IMR-90 (cell line): ENCODE results near the gene TP53TG5. TPM values are rescaled to one million over a fixed set of nuclear protein-coding genes. Genes with fewer than 3 reads are reported as not detected.

ENCODE experiments used
- ATAC-seq: fragments of 200-7000 bp; cut with Tn5 transposase; 2 replicates; pipeline ENCODE4 v1.9.1; 2020; ENCODE audit warnings: low read depth, mild to moderate bottlenecking, moderate library complexity
- BruUV-seq: library from RNA; stranded (reverse); fragments of 400-500 nt; replicated peaks from 2 replicates; lab custom pipeline; 2021; lab: Mats Ljungman, UMichigan
- CTCF ChIA-PET: fragments of 300-600 bp; formaldehyde crosslinking; extraction: SDS; loops from one replicate; lab custom pipeline; 2021; ENCODE audit warnings: antibody characterized with exemption; lab: Yijun Ruan, JAX
- POLR2A ChIA-PET: fragments of 300-600 bp; sonication (Branson Sonifier 250); formaldehyde crosslinking; loops from one replicate; lab custom pipeline; 2022; ENCODE audit warnings: antibody characterized with exemption; ENCODE audit not compliant: unreplicated experiment; lab: Charles Lee
- DNase-seq: peaks from one replicate; pipeline ENCODE4 v3.0.0; 2013
- H2AFZ ChIP-seq: replicated peaks from 2 replicates; pipeline ENCODE3; 2013; ENCODE audit warnings: low read length, mild to moderate bottlenecking; ENCODE audit not compliant: poor library complexity
- H2AK5ac ChIP-seq: 2 replicates; pipeline ENCODE4 v1.6.1; 2013; ENCODE audit warnings: low read depth, low read length, inconsistent platforms
- H2AK9ac ChIP-seq: replicated peaks from 2 replicates; pipeline ENCODE3; 2013; ENCODE audit warnings: mild to moderate bottlenecking, low read depth, low read length, moderate library complexity; ENCODE audit not compliant: poor library complexity
- H2BK120ac ChIP-seq: 2 replicates; pipeline ENCODE4 v1.6.1; 2013; ENCODE audit warnings: low read depth, low read length, inconsistent platforms
- H2BK15ac ChIP-seq: 3 replicates; pipeline ENCODE4 v1.6.1; 2013; ENCODE audit warnings: low read depth, low read length, inconsistent platforms
- H2BK20ac ChIP-seq: 2 replicates; pipeline ENCODE4 v1.6.1; 2013; ENCODE audit warnings: low read depth, mild to moderate bottlenecking, inconsistent platforms, low read length, moderate library complexity
- H2BK5ac ChIP-seq: 2 replicates; pipeline ENCODE4 v1.6.1; 2013; ENCODE audit warnings: mild to moderate bottlenecking, low read depth, low read length, inconsistent platforms; ENCODE audit not compliant: poor library complexity, severe bottlenecking
- H3K14ac ChIP-seq: replicated peaks from 2 replicates; pipeline ENCODE4 v1.6.1; 2013; ENCODE audit warnings: low read depth, low read length, inconsistent platforms
- H3K18ac ChIP-seq: 2 replicates; pipeline ENCODE4 v1.6.1; 2013; ENCODE audit warnings: low read depth, low read length, control low read depth
- H3K23ac ChIP-seq: 2 replicates; pipeline ENCODE4 v1.6.1; 2013; ENCODE audit warnings: low read depth, low read length, inconsistent platforms
- H3K27ac ChIP-seq: 2 replicates; pipeline ENCODE4 v1.5.1; 2013; ENCODE audit warnings: mild to moderate bottlenecking, control low read depth, low read length; ENCODE audit not compliant: insufficient read depth
- H3K27me3 ChIP-seq: 2 replicates; pipeline ENCODE4 v1.6.1; 2013; ENCODE audit warnings: low read length; ENCODE audit not compliant: control insufficient read depth, insufficient read depth
- H3K36me3 ChIP-seq: 2 replicates; pipeline ENCODE4 v1.6.1; 2013; ENCODE audit warnings: low read length, mixed read lengths; ENCODE audit not compliant: control insufficient read depth, insufficient read depth
- H3K4ac ChIP-seq: 2 replicates; pipeline ENCODE4 v1.6.1; 2013; ENCODE audit warnings: low read depth, low read length, inconsistent platforms
- H3K4me1 ChIP-seq: 2 replicates; pipeline ENCODE4 v1.6.1; 2013; ENCODE audit warnings: low read length, mixed read lengths; ENCODE audit not compliant: control insufficient read depth, insufficient read depth
- H3K4me2 ChIP-seq: 2 replicates; pipeline ENCODE4 v1.6.1; 2013; ENCODE audit warnings: low read depth, mild to moderate bottlenecking, control low read depth, low read length, moderate library complexity
- H3K4me3 ChIP-seq: 2 replicates; pipeline ENCODE4 v1.5.1; 2013; ENCODE audit warnings: low read depth, mild to moderate bottlenecking, control low read depth, low read length, moderate library complexity; ENCODE audit not compliant: insufficient read depth
- H3K56ac ChIP-seq: 2 replicates; pipeline ENCODE4 v1.6.1; 2013; ENCODE audit warnings: low read length, inconsistent platforms; ENCODE audit not compliant: insufficient read depth; ENCODE audit errors: extremely low read depth
- H3K79me1 ChIP-seq, 2 experiments: 2 replicates each; pipeline ENCODE4 v1.6.1; 2013; ENCODE audit warnings: low read length in 2 of 2, inconsistent platforms in 1 of 2, low read depth in 1 of 2
- H3K9ac ChIP-seq: 2 replicates; pipeline ENCODE4 v1.6.1; 2013; ENCODE audit warnings: low read depth, low read length, control low read depth
- H3K9me1 ChIP-seq: 2 replicates; pipeline ENCODE4 v1.6.1; 2013; ENCODE audit warnings: low read length, inconsistent platforms; ENCODE audit not compliant: insufficient read depth
- H3K9me3 ChIP-seq: 2 replicates; pipeline ENCODE4 v1.6.1; 2013; ENCODE audit warnings: low read length; ENCODE audit not compliant: control insufficient read depth, insufficient read depth
- H4K20me1 ChIP-seq: 2 replicates; pipeline ENCODE4 v1.6.1; 2013; ENCODE audit warnings: low read length, inconsistent platforms; ENCODE audit not compliant: insufficient read depth
- H4K5ac ChIP-seq: 2 replicates; pipeline ENCODE4 v1.6.1; 2013; ENCODE audit warnings: mild to moderate bottlenecking, low read depth, low read length, control low read depth
- H4K8ac ChIP-seq, 2 experiments: 2 replicates each; pipeline ENCODE4 v1.6.1; 2013; ENCODE audit warnings: low read depth in 2 of 2, low read length in 2 of 2, control low read depth in 1 of 2, inconsistent platforms in 1 of 2
- H4K91ac ChIP-seq: 2 replicates; pipeline ENCODE4 v1.6.1; 2013; ENCODE audit warnings: low read depth, low read length, inconsistent platforms; ENCODE audit not compliant: insufficient read depth
- BHLHE40 ChIP-seq: fragments of 150-350 bp; IDR thresholded peaks from 2 replicates; pipeline ENCODE4 v1.6.1; 2016; ENCODE audit warnings: mild to moderate bottlenecking, low read depth, low read length
- CEBPB ChIP-seq: IDR thresholded peaks from 2 replicates; pipeline ENCODE4 v1.6.1; 2012; ENCODE audit warnings: low read depth, low read length, improper control_type of control experiment
- ELK1 ChIP-seq: fragments of 150-350 bp; IDR thresholded peaks from 2 replicates; pipeline ENCODE4 v1.6.1; 2016; ENCODE audit warnings: low read depth, mild to moderate bottlenecking, low read length, moderate library complexity, borderline replicate concordance
- FOS ChIP-seq: fragments of 150-350 bp; IDR thresholded peaks from 2 replicates; pipeline ENCODE4 v1.6.1; 2016; ENCODE audit warnings: low read depth, low read length
- MAFK ChIP-seq: IDR thresholded peaks from 2 replicates; pipeline ENCODE4 v1.6.1; 2012; ENCODE audit warnings: low read depth, low read length, improper control_type of control experiment
- MAZ ChIP-seq: IDR thresholded peaks from 2 replicates; pipeline ENCODE4 v1.6.1; 2012; ENCODE audit warnings: low read depth, mild to moderate bottlenecking, low read length, improper control_type of control experiment, moderate library complexity, borderline replicate concordance
- MXI1 ChIP-seq: IDR thresholded peaks from 2 replicates; pipeline ENCODE4 v1.6.1; 2012; ENCODE audit warnings: low read depth, mild to moderate bottlenecking, low read length, moderate library complexity, borderline replicate concordance
- NFE2L2 ChIP-seq: fragments of 150-350 bp; IDR thresholded peaks from 2 replicates; pipeline ENCODE4 v1.6.1; 2016; ENCODE audit warnings: low read depth, mild to moderate bottlenecking, low read length
- POLR2A ChIP-seq: IDR thresholded peaks from 2 replicates; pipeline ENCODE4 v1.6.1; 2012; ENCODE audit warnings: mild to moderate bottlenecking, low read depth, low read length
- RAD21 ChIP-seq: IDR thresholded peaks from 2 replicates; pipeline ENCODE4 v1.6.1; 2012; ENCODE audit warnings: low read length, improper control_type of control experiment
- RCOR1 ChIP-seq: IDR thresholded peaks from 2 replicates; pipeline ENCODE4 v1.6.1; 2012; ENCODE audit warnings: mild to moderate bottlenecking, low read length, improper control_type of control experiment; ENCODE audit not compliant: insufficient replicate concordance
- RFX5 ChIP-seq: IDR thresholded peaks from 2 replicates; pipeline ENCODE4 v1.8.0; 2012; ENCODE audit warnings: low read depth, mild to moderate bottlenecking, low read length, moderate library complexity
- SMC3 ChIP-seq: fragments of 150-350 bp; IDR thresholded peaks from 2 replicates; pipeline ENCODE4 v1.6.1; 2016; ENCODE audit warnings: low read depth, mild to moderate bottlenecking, antibody characterized with exemption, low read length, moderate library complexity
- USF2 ChIP-seq: fragments of 150-350 bp; IDR thresholded peaks from 2 replicates; pipeline ENCODE4 v1.6.1; 2017; ENCODE audit warnings: mild to moderate bottlenecking, antibody characterized with exemption, low read length, low read depth
- WGBS, 2 experiments: methylation state at CpG; one replicate each; pipeline versions ENCODE4 v1.1.5 to v1.1.7; 2013; ENCODE audit warnings: missing lambda C conversion rate in 2 of 2; ENCODE audit not compliant: insufficient read length in 1 of 2; ENCODE audit errors: extremely low coverage in 2 of 2; 5-methylcytosine and 5-hydroxymethylcytosine counted together
- dilution Hi-C: fragments of 300-500 bp; cut with HindIII; formaldehyde crosslinking; loops from one replicate; pipeline ENCODE4 v1.14.3; 2018; ENCODE audit warnings: low sequenced_read_pairs; ENCODE audit not compliant: unreplicated experiment
- in situ Hi-C: fragments of 300-500 bp; cut with MboI; formaldehyde crosslinking; loops from 3 replicates; pipeline ENCODE4 v1.14.3; 2019; ENCODE audit warnings: low sequenced_read_pairs, inconsistent platforms, mixed read lengths
- intact Hi-C: fragments of 100-400 bp; cut with micrococcal nuclease; formaldehyde crosslinking; loops from 2 replicates; pipeline ENCODE4 v1.10.0; 2022
- polyA plus RNA-seq, 3 experiments: library from polyadenylated mRNA; depleted of rRNA; stranded (reverse); fragments of >200 nt; gene quantifications; 2 replicates each; pipeline ENCODE4 v1.2.3, GENCODE V29; 2012; ENCODE audit warnings: low replicate concordance in 1 of 3
- total RNA-seq: library from RNA; depleted of rRNA; stranded (reverse); fragments of >200 nt; gene quantifications from 2 replicates; pipeline ENCODE4 v1.2.3, GENCODE V29; 2012

TP53TG5 gene
- total and polyA plus RNA-seq, 2 of the 4 experiments (the other 2 are of a cell fraction) = not detected

GRCh38 chr20:45362804-45363610, 15.1 kb downstream of the TP53TG5 start, which contains the start of gene SYS1:
Gene SYS1 (plus strand): TSS chr20:45363156. CDS start chr20:45363532, 376 bp downstream.
- Histone ChIP-seq H3K4me1 (peaks cover 17% of the 10 kb centered on the region), H3K56ac (peak within 1 kb of the TSS; percentile 93), H3K23ac (peak within 1 kb of the TSS; percentile 94; the same call in 1 of the 2 replicates), H3K4ac (peak within 1 kb of the TSS; percentile 96), H2BK20ac (peak within 1 kb of the TSS; percentile 79), H3K4me3 (peak within 1 kb of the TSS; percentile 65), H3K79me1 (peaks cover 9 to 36% of the 10 kb centered on the region in 2 experiments; a peak in 3 of 4 replicates), H2BK120ac (peak within 1 kb of the TSS; percentile 94), H2BK15ac (peak within 1 kb of the TSS; percentile 73; the same call in 1 of the 3 replicates), H2AK5ac (peak within 1 kb of the TSS; percentile 67), H2AFZ (peak within 1 kb of the TSS; percentile 100), H3K36me3 (peaks cover 16% of the 10 kb centered on the region), H3K4me2 (peak within 1 kb of the TSS; percentile 86), H3K9me1 (peaks cover 20% of the 10 kb centered on the region), H4K91ac (peak within 1 kb of the TSS; percentile 94), H3K27me3 (no peaks in the 10 kb centered on the region), H3K9me3 (no peaks in the 10 kb centered on the region), H4K5ac (peak within 1 kb of the TSS; percentile 74), H2AK9ac (peak within 1 kb of the TSS; percentile 98), H3K9ac (peak within 1 kb of the TSS; percentile 91), H3K27ac (peak within 1 kb of the TSS; percentile 94), H4K20me1 (no peaks in the 10 kb centered on the region), H4K8ac (peak within 1 kb of the TSS; percentile 50 to 97), H3K14ac (peak within 1 kb of the TSS; percentile 97), H2BK5ac (peak within 1 kb of the TSS; percentile 95), H3K18ac (peak within 1 kb of the TSS; percentile 75)
- CTCF ChIA-PET = interaction anchor here (0.7 to 2.1 kb wide), 15 partner anchors 9 to 121 kb away, joined by 3 to 16 read pairs (median 4); no protein-coding TSS in a partner anchor
- intact Hi-C loops (loop anchor here (1.0 to 5.0 kb wide), 4 partner anchors 44 to 408 kb away; partner anchors contain the start of gene PIGT), in situ Hi-C loops (no loop called here), dilution Hi-C loops (no loop called here)
- WGBS, 2 experiments = 0% methylated on average over 39 of the region's 55 CpGs; no CpG with 5 or more reads in 1 of the 2 experiments
- DNase-seq = peak; percentile 98
- POLR2A ChIA-PET = interaction anchor here (0.8 to 1.1 kb wide), 2 partner anchors 9 to 25 kb away, joined by 4 read pairs; no protein-coding TSS in a partner anchor
- TSS peak; percentile 23 for BruUV-seq
- ATAC-seq = peak; percentile 91
- TF ChIP-seq POLR2A = peak; percentile 97
- TF ChIP-seq NFE2L2 = no peak
- TF ChIP-seq ELK1 = no peak
- TF ChIP-seq USF2 = peak; percentile 40; the same call in 1 of the 2 replicates
- peak; percentile 70 for TF ChIP-seq SMC3
- TF ChIP-seq BHLHE40 = peak; percentile 79
- TF ChIP-seq RCOR1 = no peak
- no peak; the same call in 1 of the 2 replicates for TF ChIP-seq RFX5
- TF ChIP-seq MXI1 = peak; percentile 98
- peak; percentile 95 for TF ChIP-seq MAZ
- no peak for TF ChIP-seq MAFK
- 0 out of 2 replicates have a peak, but pooled peaks have one; percentile 3 for TF ChIP-seq CEBPB
- TF ChIP-seq FOS = no peak
- peak; percentile 84 for TF ChIP-seq RAD21
